Heart right ventricle (tissue), 16 donors: ENCODE results near the gene GRB10. TPM values are rescaled to one million over a fixed set of nuclear protein-coding genes. Genes with fewer than 3 reads are reported as not detected.

Experiments
- ATAC-seq, 8 donors: fragments of 200-7000 bp; cut with Tn5 transposase; one replicate each; pipeline ENCODE4 v1.9.1; 2020; ENCODE audit warnings: mild to moderate bottlenecking in 8 of 8, moderate library complexity in 8 of 8, moderate number of reproducible peaks in 1 of 8
- DNase-seq, 2 donors: peaks; one replicate each; pipeline ENCODE4 v3.0.0-alpha.2; 2020
- H3K27ac ChIP-seq, 10 donors: fragments of 200-600 bp; sonication (generic) in 2 of 10; one replicate each; pipeline versions ENCODE4 v1.5.0 to v1.8.0; 2020 to 2022; ENCODE audit warnings: mild to moderate bottlenecking in 3 of 10
- H3K27me3 ChIP-seq, 7 donors: fragments of 200-600 bp; one replicate each; pipeline ENCODE4 v1.8.0; 2021 to 2022; ENCODE audit warnings: mild to moderate bottlenecking in 2 of 7
- H3K36me3 ChIP-seq, 9 donors: fragments of 200-600 bp; sonication (generic) in 1 of 9; one replicate each; pipeline versions ENCODE4 v1.5.0 to v1.8.0; 2020 to 2022; ENCODE audit warnings: mild to moderate bottlenecking in 2 of 9
- H3K4me1 ChIP-seq, 9 donors: fragments of 200-600 bp; sonication (generic) in 1 of 9; one replicate each; pipeline versions ENCODE4 v1.5.0 to v1.8.0; 2020 to 2022; ENCODE audit warnings: mild to moderate bottlenecking in 4 of 9
- H3K4me3 ChIP-seq, 10 donors: fragments of 200-600 bp; sonication (generic) in 2 of 10; one replicate each; pipeline versions ENCODE4 v1.5.0 to v1.8.0; 2020 to 2022; ENCODE audit warnings: mild to moderate bottlenecking in 7 of 10, moderate library complexity in 2 of 10
- H3K9me3 ChIP-seq, 11 donors: fragments of 200-600 bp in 10 of 11; sonication (generic) in 2 of 11; one replicate each; pipeline versions ENCODE4 v1.5.0 to v1.8.0; 2013 to 2022; ENCODE audit warnings: mild to moderate bottlenecking in 2 of 11, control low read depth in 1 of 11, moderate library complexity in 1 of 11
- CTCF ChIP-seq, 9 donors: fragments of 200-600 bp; sonication (generic) in 2 of 9; IDR thresholded peaks; one replicate each; pipeline versions ENCODE4 v1.5.0 to v1.8.0; 2021 to 2022; ENCODE audit warnings: antibody characterized with exemption in 9 of 9, mild to moderate bottlenecking in 5 of 9, moderate library complexity in 1 of 9
- WGBS, 2 donors: extraction: QIAGEN DNeasy Blood & Tissue Kit; methylation state at CpG; one replicate each; pipeline ENCODE4 v1.1.7; 2013; ENCODE audit warnings: inconsistent platforms in 1 of 2; 5-methylcytosine and 5-hydroxymethylcytosine counted together
- intact Hi-C, 10 donors: fragments of 100-400 bp; cut with DNase I; formaldehyde crosslinking; loops; one replicate each; pipeline versions ENCODE4 v1.11.1 to v1.14.2; 2022
- polyA plus RNA-seq, 2 donors: library from polyadenylated mRNA; stranded (reverse); fragments of 200-250 nt; gene quantifications; one replicate each; pipeline ENCODE4 v1.2.3, GENCODE V29; 2013
- total RNA-seq, 10 donors: library from RNA; stranded (reverse); fragmentation: NEBNext Ultra II Directional in 3 of 10; extraction: Animal tissue kit (Norgen Biotek cat#: 25700) in 3 of 10; gene quantifications; one replicate each; pipeline versions ENCODE4 v1.2.1 to v1.2.4, GENCODE V29; 2021 to 2023
- donor health status: Arrhythmogenic right ventricular cardiomyopathy.
- donor health status: ischemic (EF 13 %, LVEDD 7.1; RV severe dilation, severe dysfunction).
- donor health status: healthy with polysubstance abuse.
- donor health status: DM: no; HTN: yes; CAD: no.
- donor health status: DM: no; HTN: no; CAD: no.
- donor health status: ischemic (EF 25% LVEDD 6.9; RV normal size, moderate dysfunction).
- donor health status: ischemic (EF 25% LVEDD 5.7; RV mildly dilated, moderate dysfunction).
- donor health status: healthy.
- donor health status: DM: yes; HTN: yes; CAD: no.
- donor health status: Ischemic cardiomyopathy.
- donor health status: ischemic (EF 35%, LVEDD 5.7; RV mildly dilated, moderate dysfunction).
- donor health status: nonischemic (EF 11% LVEDD 7.7; RV severe dilation, severe dysfunction).
- donor health status: DM: yes; HTN: yes; CAD: no.
- donor health status: PGD.
- donor health status: ischemic (EF 29% LVEDD 5.4; RV normal size, mild dysfunction).
- donor health status: nonischemic (EF 23%, LVEDD 6.1; RV moderate dilation, normal function).

GRB10 gene
- total and polyA plus RNA-seq, 12 donors, result 13.2 to 48.7 (median 29.6) TPM

DNA sequence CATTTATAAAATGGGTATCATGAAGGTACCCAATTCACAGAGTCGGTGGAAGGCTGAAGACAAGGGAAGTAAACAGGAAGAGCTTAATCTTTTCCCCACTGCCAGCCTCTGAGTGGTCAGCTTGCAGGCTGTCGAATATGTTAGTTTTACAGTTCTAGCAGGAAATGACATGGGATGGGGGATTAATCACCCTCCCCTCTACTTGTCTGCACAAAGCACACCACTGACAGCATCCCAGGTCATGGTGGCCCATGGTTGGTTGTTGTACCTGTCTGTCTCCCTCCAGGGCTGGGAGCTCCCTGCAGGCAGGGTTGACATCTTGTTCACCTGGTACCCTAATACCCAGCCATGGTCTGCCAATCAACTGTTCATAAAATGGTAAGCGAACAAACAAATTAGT, 55.6 kb downstream of the GRB10 start:
- WGBS, 2 donors, result 72 to 81% methylated on average over 3 of the region's 3 CpGs
- ATAC-seq (peak in 1 of 8 donors; percentile 9), DNase-seq (no peak)
- intact Hi-C loops, result loop anchor here in 1 of 10 donors (10.0 kb wide), 1 partner anchor 48 kb away; no protein-coding TSS in a partner anchor
- no peaks in the 10 kb centered on the region for H3K9me3 ChIP-seq
- TF ChIP-seq CTCF (IDR thresholded peaks at IDR 0.05), result no peak
- no peak overlapping the region for H3K4me3 ChIP-seq
- H3K27ac ChIP-seq, result no peak overlapping the region
- peaks cover 0 to 21% (median 0%) of the 10 kb centered on the region in 9 donors for H3K36me3 ChIP-seq
- peaks cover 13 to 97% (median 82%) of the 10 kb centered on the region in 9 donors for H3K4me1 ChIP-seq
- no peaks in the 10 kb centered on the region for H3K27me3 ChIP-seq

DNA sequence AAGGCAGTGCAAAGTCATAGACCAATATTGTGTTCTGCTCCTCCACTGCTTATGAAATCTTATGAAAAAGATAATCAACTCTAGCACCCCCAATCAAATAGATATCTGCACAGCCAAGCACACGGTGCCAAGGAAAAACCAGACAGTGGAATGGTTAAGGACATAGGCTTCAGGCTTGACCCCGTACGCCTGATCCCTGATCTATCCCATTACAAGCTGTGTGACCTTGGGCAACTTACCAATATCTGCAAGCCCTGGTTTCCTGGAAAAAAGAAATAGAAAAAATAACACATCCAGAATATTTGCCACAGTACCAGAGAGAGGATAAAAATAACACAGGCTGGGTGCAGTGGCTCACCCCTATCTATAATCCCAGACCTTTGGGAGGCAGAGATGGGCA, 56.9 kb downstream of the GRB10 start:
- TF ChIP-seq CTCF (IDR thresholded peaks at IDR 0.05), result no peak
- Histone ChIP-seq H3K36me3 (peaks cover 0 to 17% (median 0%) of the 10 kb centered on the region in 9 donors), H3K27me3 (no peaks in the 10 kb centered on the region), H3K27ac (peak overlapping the region in 2 of 10 donors; percentile 1 to 55), H3K9me3 (no peaks in the 10 kb centered on the region), H3K4me3 (no peak overlapping the region), H3K4me1 (peaks cover 13 to 98% (median 79%) of the 10 kb centered on the region in 9 donors)
- DNase-seq (no peak), ATAC-seq (no peak)
- intact Hi-C loops, result loop anchor here in 1 of 10 donors (10.0 kb wide), 1 partner anchor 49 kb away; no protein-coding TSS in a partner anchor
- 41 to 55% methylated on average over 3 of the region's 3 CpGs for WGBS, 2 donors

DNA sequence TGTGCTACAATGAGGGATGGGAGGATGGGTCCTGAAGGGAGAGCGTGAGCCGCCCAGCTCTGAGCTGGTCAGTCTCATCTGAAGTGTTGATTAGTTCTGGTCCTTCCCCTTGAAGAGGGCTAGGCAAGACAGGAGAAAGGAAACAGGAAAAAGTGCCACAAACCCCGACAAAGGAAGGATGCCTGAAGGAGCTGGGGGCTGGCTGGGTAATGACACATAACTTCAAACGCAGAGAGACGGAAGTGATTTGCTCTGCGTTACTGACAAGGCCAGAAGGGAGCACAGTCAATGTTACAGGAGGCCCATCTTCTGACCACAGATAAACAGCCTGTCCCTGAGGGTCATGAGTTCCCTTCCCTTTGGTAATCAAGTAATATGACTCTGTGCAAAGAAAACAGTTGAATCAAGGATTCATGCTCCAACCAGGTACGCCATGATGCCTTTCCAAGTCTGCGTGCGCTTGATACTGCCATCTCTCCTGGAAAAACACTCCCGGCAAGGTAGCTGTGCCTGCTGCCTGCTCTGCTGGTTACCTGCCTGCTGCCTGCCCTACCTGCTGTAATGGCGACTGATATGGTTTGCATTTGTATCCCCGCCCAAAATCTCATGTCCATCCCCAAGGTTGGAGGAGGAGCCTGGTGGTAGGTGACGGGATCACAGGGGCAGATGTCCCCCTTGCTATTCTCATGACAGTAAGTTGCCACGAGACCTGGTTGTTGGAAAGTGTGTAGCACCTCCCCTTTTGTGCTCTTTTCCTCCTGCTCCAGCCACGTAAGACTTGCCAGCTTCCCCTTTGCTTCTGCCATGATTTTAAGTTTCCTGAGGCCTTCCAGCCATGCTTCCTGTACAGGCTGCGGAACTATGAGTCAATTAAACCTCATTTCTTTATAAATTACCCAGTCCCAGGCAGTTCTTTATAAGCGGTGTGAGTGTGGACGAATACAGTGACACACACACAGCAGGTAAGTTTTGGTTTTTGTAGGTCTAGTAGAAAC, 57.9 kb downstream of the GRB10 start:
- H3K27me3 ChIP-seq, result no peaks in the 10 kb centered on the region
- peak overlapping the region in 2 of 10 donors; percentile 1 to 55 for H3K27ac ChIP-seq
- no peak for DNase-seq
- no peak for ATAC-seq
- no peak overlapping the region for H3K4me3 ChIP-seq
- intact Hi-C loops, result loop anchor here in 2 of 10 donors (5.0 to 10.0 kb wide), 2 partner anchors 50 to 67 kb away; no protein-coding TSS in a partner anchor
- H3K9me3 ChIP-seq, result no peaks in the 10 kb centered on the region
- TF ChIP-seq CTCF (IDR thresholded peaks at IDR 0.05), result no peak
- H3K36me3 ChIP-seq, result peaks cover 0 to 17% (median 0%) of the 10 kb centered on the region in 9 donors
- H3K4me1 ChIP-seq, result peaks cover 13 to 93% (median 79%) of the 10 kb centered on the region in 9 donors
- 81 to 84% methylated on average over 18 of the region's 18 CpGs for WGBS, 2 donors

DNA sequence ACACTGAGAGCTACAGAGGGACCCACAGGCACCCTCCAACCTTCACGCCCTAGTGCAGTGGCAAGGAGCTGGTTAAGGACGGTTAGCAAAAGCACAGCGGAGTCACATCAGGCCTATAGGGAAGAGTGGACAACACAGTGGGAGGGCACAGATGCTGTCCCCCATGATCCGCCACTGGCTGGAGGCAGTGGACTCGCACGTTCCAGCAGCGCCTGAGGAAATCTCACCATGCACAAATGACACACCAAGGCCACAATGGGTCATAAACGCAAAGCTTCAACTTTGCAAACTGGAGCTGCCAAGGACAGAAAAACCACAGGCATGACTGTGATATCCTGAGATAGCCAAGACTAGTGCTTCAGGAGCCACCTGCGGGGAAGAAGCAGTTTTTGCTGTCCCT, 58.8 kb downstream of the GRB10 start:
- intact Hi-C loops, result loop anchor here in 2 of 10 donors (5.0 to 10.0 kb wide), 2 partner anchors 51 to 68 kb away; no protein-coding TSS in a partner anchor
- no peak for TF ChIP-seq CTCF (IDR thresholded peaks at IDR 0.05)
- H3K36me3 ChIP-seq, result peaks cover 0 to 17% (median 0%) of the 10 kb centered on the region in 9 donors
- peaks cover 13 to 93% (median 78%) of the 10 kb centered on the region in 9 donors for H3K4me1 ChIP-seq
- H3K9me3 ChIP-seq, result no peaks in the 10 kb centered on the region
- DNase-seq (no peak), ATAC-seq (no peak)
- peak overlapping the region in 1 of 10 donors; percentile 55 for H3K27ac ChIP-seq
- H3K4me3 ChIP-seq, result no peak overlapping the region
- H3K27me3 ChIP-seq, result no peaks in the 10 kb centered on the region
- WGBS, 2 donors, result 95 to 96% methylated on average over 9 of the region's 9 CpGs
